ENCODE data around the gene NECAB3.
A peak's percentile ranks its signal among the peaks of the same experiment; 100 is the strongest.

NECAB3 gene

DNA sequence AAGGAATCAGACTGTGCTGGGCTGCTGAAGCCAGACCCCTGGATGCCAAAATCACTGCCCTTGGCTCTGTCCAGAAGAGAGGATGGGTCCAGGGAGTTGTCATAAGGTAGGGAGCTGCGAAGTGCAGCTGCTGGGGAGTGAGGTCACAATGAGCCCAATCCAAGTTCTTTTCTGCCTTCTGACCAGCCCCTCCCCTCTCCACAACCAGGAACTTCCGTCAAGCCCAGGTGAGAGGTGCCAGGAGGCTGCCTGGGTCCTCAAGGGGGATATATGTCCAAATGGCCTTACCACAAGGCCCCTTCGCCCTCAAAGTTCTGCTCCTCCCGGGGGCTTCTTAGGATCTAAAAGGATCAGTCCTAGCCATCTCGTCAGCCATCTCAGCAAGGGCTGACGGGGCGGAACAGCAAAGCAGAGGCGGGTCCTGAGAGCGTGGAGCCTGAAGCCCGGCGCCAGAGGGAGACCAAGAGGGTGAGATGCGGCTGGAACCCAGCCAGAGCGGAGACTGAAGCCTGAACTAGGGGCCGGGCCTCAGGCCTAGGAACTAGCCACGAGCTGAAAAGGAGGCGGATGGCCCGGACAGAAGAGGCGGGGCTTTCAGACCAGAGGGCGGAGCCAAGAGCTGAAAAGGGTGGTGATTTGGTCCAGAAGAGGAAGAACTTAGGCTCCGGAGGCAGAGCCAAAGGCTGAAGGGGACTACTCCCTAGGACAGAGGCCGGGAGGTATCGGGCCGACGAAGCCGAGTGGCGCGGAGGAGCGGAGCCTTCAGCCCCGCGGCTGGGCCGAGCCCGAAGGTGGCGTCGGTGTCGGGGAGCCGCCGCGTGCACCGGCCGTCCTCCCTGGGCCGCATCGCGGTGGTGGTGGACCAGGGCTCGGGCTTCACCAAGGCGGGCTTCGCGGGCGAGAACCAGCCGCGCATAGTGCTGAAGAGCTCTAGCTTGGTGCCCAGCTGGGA is 7.7 kb downstream of the NECAB3 start, which contains the start of gene ACTL10:
ACTL10 (plus strand) TSS at position 651 of the 952 bp plus-strand sequence. CDS start 555 bp downstream, outside the sequence.
- H3K4me3 ChIP-seq (ENCODE audit: low read depth, low read length): peak within 1 kb of the TSS; percentile 73
- TF ChIP-seq, protein P1, sequence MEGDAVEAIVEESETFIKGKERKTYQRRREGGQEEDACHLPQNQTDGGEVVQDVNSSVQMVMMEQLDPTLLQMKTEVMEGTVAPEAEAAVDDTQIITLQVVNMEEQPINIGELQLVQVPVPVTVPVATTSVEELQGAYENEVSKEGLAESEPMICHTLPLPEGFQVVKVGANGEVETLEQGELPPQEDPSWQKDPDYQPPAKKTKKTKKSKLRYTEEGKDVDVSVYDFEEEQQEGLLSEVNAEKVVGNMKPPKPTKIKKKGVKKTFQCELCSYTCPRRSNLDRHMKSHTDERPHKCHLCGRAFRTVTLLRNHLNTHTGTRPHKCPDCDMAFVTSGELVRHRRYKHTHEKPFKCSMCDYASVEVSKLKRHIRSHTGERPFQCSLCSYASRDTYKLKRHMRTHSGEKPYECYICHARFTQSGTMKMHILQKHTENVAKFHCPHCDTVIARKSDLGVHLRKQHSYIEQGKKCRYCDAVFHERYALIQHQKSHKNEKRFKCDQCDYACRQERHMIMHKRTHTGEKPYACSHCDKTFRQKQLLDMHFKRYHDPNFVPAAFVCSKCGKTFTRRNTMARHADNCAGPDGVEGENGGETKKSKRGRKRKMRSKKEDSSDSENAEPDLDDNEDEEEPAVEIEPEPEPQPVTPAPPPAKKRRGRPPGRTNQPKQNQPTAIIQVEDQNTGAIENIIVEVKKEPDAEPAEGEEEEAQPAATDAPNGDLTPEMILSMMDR (IDR thresholded peaks at IDR 0.05; ENCODE audit: borderline replicate concordance, insufficient read depth, low read depth, low read length): peak; percentile 29; the same call in 1 of the 2 replicates

DNA sequence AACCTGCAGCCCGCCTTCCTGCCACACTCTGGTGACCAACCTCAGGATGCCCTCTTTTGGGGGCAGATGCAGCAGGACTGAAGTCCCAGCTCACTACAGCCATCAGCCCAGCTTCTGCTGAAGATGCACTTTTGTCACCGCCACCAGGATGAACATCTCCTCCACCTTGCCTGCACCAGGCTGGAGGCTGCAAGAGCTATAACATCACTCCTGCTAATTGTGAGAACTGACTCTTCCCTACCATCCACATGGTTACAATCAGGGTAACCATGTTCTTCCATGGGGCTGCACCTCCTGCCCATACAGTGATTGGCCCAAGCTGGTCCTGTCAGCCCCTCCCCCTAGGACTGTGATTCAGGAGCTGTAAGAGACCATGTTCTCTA is 9.5 kb downstream of the NECAB3 start:
- TF ChIP-seq, protein P1 (IDR thresholded peaks at IDR 0.05; ENCODE audit: borderline replicate concordance, insufficient read depth, low read depth, low read length): no peak
- no peak overlapping the region for H3K4me3 ChIP-seq (ENCODE audit: low read depth, low read length)

DNA sequence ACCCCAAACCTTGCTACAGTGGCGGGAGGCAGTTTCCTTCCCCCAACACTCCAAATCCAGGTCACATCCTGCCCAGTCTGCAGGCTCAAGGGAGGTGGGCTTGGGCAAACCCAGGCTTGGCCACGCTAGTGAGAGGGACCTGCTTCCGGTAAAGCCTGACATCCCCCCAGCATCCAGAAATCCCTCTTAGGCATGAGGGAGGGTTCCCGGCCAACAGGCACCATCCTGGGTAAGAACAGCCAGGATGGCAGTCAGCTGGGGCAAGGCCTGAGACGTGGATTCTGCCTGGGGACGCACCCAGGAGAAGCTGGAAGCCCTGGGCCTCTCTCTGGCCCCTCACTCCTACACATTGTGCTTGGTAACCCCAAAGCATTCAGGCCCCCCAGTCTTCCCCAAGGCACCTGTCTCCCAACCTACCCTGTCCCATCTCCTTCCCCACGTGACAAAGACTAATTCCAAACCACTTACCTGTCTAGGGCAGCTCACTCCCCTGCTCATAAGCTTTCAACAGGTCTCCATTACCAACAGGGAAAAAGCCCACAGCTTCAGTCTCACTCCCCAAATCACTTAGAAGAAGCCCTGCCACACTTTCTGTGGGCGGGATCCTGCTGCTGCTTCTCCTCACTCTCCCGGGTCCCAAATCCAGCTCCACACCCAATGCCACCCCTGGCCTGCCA is 10.0 kb downstream of the NECAB3 start:
- H3K4me3 ChIP-seq (ENCODE audit: low read depth, low read length): peak overlapping the region; percentile 76
- TF ChIP-seq, protein P1 (IDR thresholded peaks at IDR 0.05; ENCODE audit: borderline replicate concordance, insufficient read depth, low read depth, low read length): no peak

DNA sequence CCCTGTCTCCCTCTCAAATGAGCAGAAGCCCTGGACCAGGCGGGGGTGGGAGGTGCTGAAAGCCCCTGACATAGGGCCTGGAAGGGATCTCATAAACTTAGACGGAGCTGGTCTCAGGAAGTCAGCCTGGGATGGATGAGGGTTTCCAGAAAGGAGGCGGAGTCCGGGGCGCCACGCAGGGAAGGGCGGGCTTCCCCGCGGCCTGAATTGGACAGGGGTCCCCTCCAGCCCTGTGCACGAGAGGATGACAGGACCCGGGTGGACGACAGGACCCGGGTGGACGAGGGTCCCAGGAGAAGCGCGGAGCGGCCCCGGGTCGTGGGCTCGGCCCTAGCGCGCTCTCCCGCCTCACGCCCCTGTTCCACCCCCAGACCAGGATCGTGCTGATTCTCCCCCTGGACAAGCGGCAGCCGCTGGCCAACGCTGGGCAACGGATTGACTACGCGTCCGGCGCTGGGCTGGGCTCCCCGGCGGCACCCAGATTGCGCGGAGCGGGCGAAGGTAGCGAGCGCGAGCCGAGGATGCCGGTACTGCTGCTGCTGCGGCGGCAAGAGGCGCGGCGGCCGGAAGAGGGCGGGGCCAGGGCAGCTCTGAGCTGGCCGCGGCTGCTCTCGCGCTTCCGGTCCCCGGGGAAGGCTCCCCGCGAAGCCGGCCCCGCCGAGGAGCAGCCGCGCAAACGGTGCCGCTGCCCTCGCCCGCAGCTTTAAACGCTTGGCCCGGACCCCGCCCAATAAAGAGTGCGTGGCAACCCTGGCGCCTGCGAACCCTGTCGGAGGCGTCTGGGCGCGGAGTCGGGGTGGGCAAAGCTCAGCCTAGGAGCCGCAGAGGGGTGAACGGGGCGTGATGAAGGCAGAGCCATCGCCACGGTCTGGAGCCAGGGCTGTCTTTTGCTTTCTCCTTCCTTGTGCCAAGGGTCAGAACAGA is 10.8 kb downstream of the NECAB3 start:
- H3K4me3 ChIP-seq (ENCODE audit: low read depth, low read length): peak overlapping the region; percentile 76
- TF ChIP-seq, protein P1 (IDR thresholded peaks at IDR 0.05; ENCODE audit: borderline replicate concordance, insufficient read depth, low read depth, low read length): no peak

DNA sequence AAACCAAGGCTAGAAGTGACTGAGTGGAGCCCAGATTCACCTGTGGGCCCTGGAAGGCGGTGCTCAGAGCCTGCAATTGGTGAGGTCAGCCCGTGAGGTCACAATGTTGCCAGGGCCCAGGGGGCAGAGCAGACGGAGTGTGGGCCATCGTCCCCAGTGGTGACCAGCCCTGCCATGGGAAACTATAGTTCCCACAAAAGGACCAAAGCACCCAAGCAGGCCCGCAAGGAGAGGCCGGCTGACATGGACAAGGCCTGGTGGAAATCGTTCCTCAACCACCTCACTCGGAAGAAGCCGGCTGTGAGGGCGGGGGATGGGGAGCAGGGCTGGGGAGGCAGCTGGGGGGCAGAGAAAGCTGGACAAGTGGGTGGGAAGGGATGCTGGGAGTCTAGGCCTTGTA is 12.1 kb downstream of the NECAB3 start, which contains the start of gene C20orf144:
C20orf144 (plus strand) TSS at position 156 of the 400 bp plus-strand sequence; CDS start at position 175, 19 bp downstream.
- TF ChIP-seq, protein P1 (IDR thresholded peaks at IDR 0.05; ENCODE audit: borderline replicate concordance, insufficient read depth, low read depth, low read length): no peak
- peak within 1 kb of the TSS; percentile 76 for H3K4me3 ChIP-seq (ENCODE audit: low read depth, low read length)

DNA sequence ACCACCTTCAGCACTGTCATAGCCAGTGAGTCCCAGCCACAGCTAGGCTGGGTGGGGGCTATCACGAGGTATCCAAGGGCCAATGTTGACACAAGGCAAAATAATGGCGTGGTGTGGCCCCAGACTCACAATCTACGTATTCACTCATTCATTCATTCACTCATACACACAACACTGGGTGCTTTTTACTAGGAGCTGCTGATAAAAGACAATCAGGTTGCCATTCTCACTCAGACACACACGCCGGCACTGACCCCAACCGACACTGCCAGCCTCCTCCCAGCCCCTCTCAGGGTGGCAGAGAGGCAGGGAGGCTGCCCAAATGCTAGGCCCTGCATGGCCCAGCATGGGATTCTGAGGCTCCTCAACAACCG is 13.6 kb downstream of the NECAB3 start:
- TF ChIP-seq, protein P1 (IDR thresholded peaks at IDR 0.05; ENCODE audit: borderline replicate concordance, insufficient read depth, low read depth, low read length): no peak

More for the DNA sequence above, 13.6 kb downstream of the NECAB3 start:
- H3K4me3 ChIP-seq (ENCODE audit: low read depth, low read length): no peak overlapping the region

Data from GM12875 (cell line).